ENCODE measurements around the gene TNS4. TPM values are rescaled to one million over a fixed set of nuclear protein-coding genes. Genes with fewer than 3 reads are reported as not detected.

The TNS4 gene
- polyA plus RNA-seq, 2 of the 4 experiments (the other 2 are of a cell fraction): 24.2 to 73.5 TPM

GRCh38 chr17:40471846-40472732 lies 29.3 kb downstream of the TNS4 start (continued):
- TF ChIP-seq, protein P1, sequence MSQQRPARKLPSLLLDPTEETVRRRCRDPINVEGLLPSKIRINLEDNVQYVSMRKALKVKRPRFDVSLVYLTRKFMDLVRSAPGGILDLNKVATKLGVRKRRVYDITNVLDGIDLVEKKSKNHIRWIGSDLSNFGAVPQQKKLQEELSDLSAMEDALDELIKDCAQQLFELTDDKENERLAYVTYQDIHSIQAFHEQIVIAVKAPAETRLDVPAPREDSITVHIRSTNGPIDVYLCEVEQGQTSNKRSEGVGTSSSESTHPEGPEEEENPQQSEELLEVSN (IDR thresholded peaks at IDR 0.05; ENCODE audit: borderline replicate concordance, low read depth): no peak
- no peak for TF ChIP-seq RNF2 (IDR thresholded peaks at IDR 0.05; ENCODE audit: borderline replicate concordance, low read depth)
- TF ChIP-seq ESRRA (IDR thresholded peaks at IDR 0.05; ENCODE audit: borderline replicate concordance, low read length): no peak
- TF ChIP-seq GATA3 (IDR thresholded peaks at IDR 0.05; ENCODE audit: borderline replicate concordance): no peak; the same call in 1 of the 2 replicates
- no peak for TF ChIP-seq EHMT2 (IDR thresholded peaks at IDR 0.05; ENCODE audit: low read depth)
- TF ChIP-seq CBX8 (IDR thresholded peaks at IDR 0.05): no peak
- TF ChIP-seq, protein P2, sequence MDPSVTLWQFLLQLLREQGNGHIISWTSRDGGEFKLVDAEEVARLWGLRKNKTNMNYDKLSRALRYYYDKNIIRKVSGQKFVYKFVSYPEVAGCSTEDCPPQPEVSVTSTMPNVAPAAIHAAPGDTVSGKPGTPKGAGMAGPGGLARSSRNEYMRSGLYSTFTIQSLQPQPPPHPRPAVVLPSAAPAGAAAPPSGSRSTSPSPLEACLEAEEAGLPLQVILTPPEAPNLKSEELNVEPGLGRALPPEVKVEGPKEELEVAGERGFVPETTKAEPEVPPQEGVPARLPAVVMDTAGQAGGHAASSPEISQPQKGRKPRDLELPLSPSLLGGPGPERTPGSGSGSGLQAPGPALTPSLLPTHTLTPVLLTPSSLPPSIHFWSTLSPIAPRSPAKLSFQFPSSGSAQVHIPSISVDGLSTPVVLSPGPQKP (IDR thresholded peaks at IDR 0.05; ENCODE audit: low read depth, low read length): no peak
- no peak for TF ChIP-seq SREBF2 (IDR thresholded peaks at IDR 0.05)
- TF ChIP-seq HOXA7 (CRISPR knock-in tag; IDR thresholded peaks at IDR 0.05): peak; percentile 97
- TF ChIP-seq NR3C1 (IDR thresholded peaks at IDR 0.05): no peak
- TF ChIP-seq HOXB5 (CRISPR knock-in tag; IDR thresholded peaks at IDR 0.05): peak; percentile 46
- TF ChIP-seq MAFK (IDR thresholded peaks at IDR 0.05; ENCODE audit: partially characterized antibody): no peak
- TF ChIP-seq CEBPB (IDR thresholded peaks at IDR 0.05): peak in 1 of 2 experiments; percentile 9; a peak in 1 of 4 replicates
- TF ChIP-seq RFX5 (IDR thresholded peaks at IDR 0.05): no peak
- TF ChIP-seq FOSB (CRISPR knock-in tag; IDR thresholded peaks at IDR 0.05): peak; percentile 93
- TF ChIP-seq, protein P3, sequence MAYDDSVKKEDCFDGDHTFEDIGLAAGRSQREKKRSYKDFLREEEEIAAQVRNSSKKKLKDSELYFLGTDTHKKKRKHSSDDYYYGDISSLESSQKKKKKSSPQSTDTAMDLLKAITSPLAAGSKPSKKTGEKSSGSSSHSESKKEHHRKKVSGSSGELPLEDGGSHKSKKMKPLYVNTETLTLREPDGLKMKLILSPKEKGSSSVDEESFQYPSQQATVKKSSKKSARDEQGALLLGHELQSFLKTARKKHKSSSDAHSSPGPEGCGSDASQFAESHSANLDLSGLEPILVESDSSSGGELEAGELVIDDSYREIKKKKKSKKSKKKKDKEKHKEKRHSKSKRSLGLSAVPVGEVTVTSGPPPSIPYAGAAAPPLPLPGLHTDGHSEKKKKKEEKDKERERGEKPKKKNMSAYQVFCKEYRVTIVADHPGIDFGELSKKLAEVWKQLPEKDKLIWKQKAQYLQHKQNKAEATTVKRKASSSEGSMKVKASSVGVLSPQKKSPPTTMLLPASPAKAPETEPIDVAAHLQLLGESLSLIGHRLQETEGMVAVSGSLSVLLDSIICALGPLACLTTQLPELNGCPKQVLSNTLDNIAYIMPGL (CRISPR knock-in tag; IDR thresholded peaks at IDR 0.05; ENCODE audit: borderline replicate concordance): no peak; the same call in 1 of the 2 replicates

DNA sequence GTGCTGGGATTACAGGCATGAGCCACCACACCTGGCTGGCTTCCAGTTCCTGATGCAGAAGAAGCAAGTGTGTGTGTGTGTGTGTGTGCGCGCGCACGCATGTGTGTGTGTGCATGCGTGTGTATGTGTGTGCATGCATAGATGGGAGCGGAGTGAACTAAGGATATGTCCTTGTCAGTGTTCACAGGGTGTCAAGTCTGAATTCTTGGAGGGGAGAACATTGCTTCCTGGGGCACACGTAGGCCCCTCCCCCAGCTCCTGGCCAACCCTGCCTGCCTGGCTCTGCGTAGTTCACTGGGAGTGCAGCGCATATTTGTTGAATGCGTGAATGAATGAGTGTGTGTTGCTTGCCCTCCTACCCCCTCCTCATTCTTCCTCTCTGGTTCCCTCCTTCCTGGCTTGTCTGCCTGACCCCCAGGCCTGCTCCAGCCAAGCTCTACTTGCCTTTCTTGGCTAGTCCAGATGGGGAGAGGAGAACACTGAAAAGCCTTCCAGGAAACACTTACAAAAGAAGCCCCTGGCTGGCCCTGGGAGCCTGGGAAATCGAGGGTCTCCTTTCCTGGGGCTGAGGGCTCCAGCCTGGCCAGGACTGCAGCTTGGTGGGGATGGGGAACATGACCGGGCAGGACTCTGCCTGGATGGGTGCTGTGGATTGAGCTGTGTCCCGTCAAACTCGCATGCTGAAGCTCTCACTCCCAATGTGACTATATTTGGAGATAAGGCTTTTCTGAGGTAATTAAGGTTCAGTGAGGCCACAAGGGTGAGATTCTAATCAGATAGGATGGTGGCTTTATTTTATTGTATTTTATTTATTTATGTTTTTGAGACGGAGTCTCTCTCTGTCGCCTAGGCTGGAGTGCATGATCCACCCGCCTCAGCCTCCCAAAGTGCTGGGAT lies 30.2 kb downstream of the TNS4 start:
- Histone ChIP-seq H3K4me1 (peaks cover 68% of the 10 kb centered on the region), H3K4me3 (no peak overlapping the region), H3K4me2 (peak overlapping the region; percentile 47), H3K9me3 (no peaks in the 10 kb centered on the region), H3K27ac (peak overlapping the region; percentile 96 to 97)
- POLR2A ChIA-PET: interaction anchor here (0.5 to 12.0 kb wide), 18 partner anchors 9 to 420 kb away, joined by 3 to 177 read pairs (median 4); no protein-coding TSS in a partner anchor
- CTCF ChIA-PET: interaction anchor here (0.6 to 37.5 kb wide), 17 partner anchors 11 to 115 kb away, joined by 3 to 822 read pairs (median 5); partner anchors contain the start of gene IGFBP4
- 49% methylated on average over 17 of the region's 17 CpGs for WGBS (ENCODE audit: missing lambda C conversion rate)
- peak in 1 of 2 experiments; percentile 93 for DNase-seq (ENCODE audit: low read depth in 1 of 2, low spot score in 1 of 2)
- peak; percentile 87 for FAIRE-seq
- peak; percentile 21 to 42 for ATAC-seq
- peak; percentile 9; the same call in 2 of the 3 replicates for TF ChIP-seq BCL3 (IDR thresholded peaks at IDR 0.05)
- peak; percentile 59; the same call in 1 of the 2 replicates for TF ChIP-seq TP53 (CRISPR knock-in tag; IDR thresholded peaks at IDR 0.05)
- TF ChIP-seq, protein P1 (IDR thresholded peaks at IDR 0.05; ENCODE audit: borderline replicate concordance, low read depth): 0 out of 2 replicates have a peak, but pooled peaks have one; percentile 60
- peak; percentile 85 for TF ChIP-seq MAX (IDR thresholded peaks at IDR 0.05)
- TF ChIP-seq TFCP2L1 (CRISPR knock-in tag; IDR thresholded peaks at IDR 0.05): peak; percentile 83
- no peak for TF ChIP-seq CEBPB (IDR thresholded peaks at IDR 0.05)
- TF ChIP-seq ESRRA (IDR thresholded peaks at IDR 0.05; ENCODE audit: borderline replicate concordance, low read length): no peak; the same call in 1 of the 2 replicates
- no peak for TF ChIP-seq MAZ (IDR thresholded peaks at IDR 0.05; ENCODE audit: borderline replicate concordance, low read depth, low read length)
- no peak for TF ChIP-seq CBX8 (IDR thresholded peaks at IDR 0.05)
- TF ChIP-seq ATOH8 (CRISPR knock-in tag; IDR thresholded peaks at IDR 0.05; ENCODE audit: low read depth): peak; percentile 76; the same call in 1 of the 2 replicates
